GM12891 (cell line): ENCODE measurements around the gene MGME1.
A peak's percentile ranks its signal among the peaks of the same experiment; 100 is the strongest.

Experiments
- DNase-seq: peaks from one replicate; pipeline ENCODE4 v3.0.0; 2011; ENCODE audit warnings: low spot score; ENCODE audit not compliant: insufficient read length
- FAIRE-seq: peaks from 2 replicates; lab custom pipeline; 2011; peaks lifted over from hg19 to GRCh38; lab: Jason Lieb, UNC
- PAX5 ChIP-seq: IDR thresholded peaks from 2 replicates; pipeline ENCODE4 v1.6.1; 2011; ENCODE audit warnings: low read length, moderate library complexity, mild to moderate bottlenecking; ENCODE audit not compliant: insufficient read depth, severe bottlenecking
- POLR2A ChIP-seq: IDR thresholded peaks from 2 replicates; pipeline ENCODE4 v1.6.1; 2011; ENCODE audit warnings: low read depth, low read length, control low read depth
- POLR2AphosphoS5 ChIP-seq: IDR thresholded peaks from 2 replicates; pipeline ENCODE4 v1.6.1; 2011; ENCODE audit warnings: low read depth, low read length, control low read depth
- POU2F2 ChIP-seq: IDR thresholded peaks from 2 replicates; pipeline ENCODE4 v1.6.1; 2011; ENCODE audit warnings: low read depth, mild to moderate bottlenecking, control low read depth, low read length, moderate library complexity
- SPI1 ChIP-seq: IDR thresholded peaks from 2 replicates; pipeline ENCODE4 v1.6.1; 2011; ENCODE audit warnings: low read depth, low read length, control low read depth
- TAF1 ChIP-seq: IDR thresholded peaks from 2 replicates; pipeline ENCODE4 v1.6.1; 2011; ENCODE audit warnings: low read depth, low read length, control low read depth

The MGME1 gene

GRCh38 chr20:17941087-17941825, 27.6 kb upstream of the MGME1 start:
- peak; percentile 10; the same call in 1 of the 2 replicates for TF ChIP-seq POU2F2
- TF ChIP-seq SPI1, result no peak
- peak; percentile 79 for TF ChIP-seq POLR2A
- peak; percentile 47 for TF ChIP-seq POLR2AphosphoS5
- DNase-seq (no peak), FAIRE-seq (no peak)

- no peak for FAIRE-seq
- TF ChIP-seq PAX5, result no peak
- no peak for TF ChIP-seq TAF1
- TF ChIP-seq POLR2A, result no peak
- TF ChIP-seq POLR2AphosphoS5, result no peak; the same call in 1 of the 2 replicates
- TF ChIP-seq SPI1, result no peak
- TF ChIP-seq POU2F2, result no peak
These were observed 27.0 kb upstream of the MGME1 start for GRCh38 chr20:17941826-17942196.

GRCh38 chr20:17943343-17943742, 25.5 kb upstream of the MGME1 start:
- DNase-seq (no peak), FAIRE-seq (peak; percentile 84)
- TF ChIP-seq POU2F2, result peak; percentile 96
- TF ChIP-seq POLR2A, result peak; percentile 50; the same call in 1 of the 2 replicates
- no peak for TF ChIP-seq SPI1

More at GRCh38 chr20:17941826-17942196, 27.0 kb upstream of the MGME1 start:
- DNase-seq, result no peak

- DNase-seq (no peak), FAIRE-seq (no peak)
- TF ChIP-seq SPI1 (no peak), POLR2AphosphoS5 (no peak), TAF1 (no peak), PAX5 (no peak)
These were observed 23.9 kb upstream of the MGME1 start for GRCh38 chr20:17944854-17945474.

GRCh38 chr20:17946040-17946439, 22.8 kb upstream of the MGME1 start:
- no peak for DNase-seq
- no peak for FAIRE-seq
- no peak for TF ChIP-seq PAX5
- 0 out of 2 replicates have a peak, but pooled peaks have one; percentile 16 for TF ChIP-seq POLR2AphosphoS5
- TF ChIP-seq POU2F2, result no peak
- no peak for TF ChIP-seq TAF1
- TF ChIP-seq SPI1, result no peak

GRCh38 chr20:17946572-17947473, 22.0 kb upstream of the MGME1 start:
- peak; percentile 66 for FAIRE-seq
- no peak for TF ChIP-seq POLR2AphosphoS5
- TF ChIP-seq SPI1, result 0 out of 2 replicates have a peak, but pooled peaks have one; percentile 32
- TF ChIP-seq PAX5, result no peak
- no peak for TF ChIP-seq POU2F2
- DNase-seq, result no peak

- FAIRE-seq, result no peak
- no peak for DNase-seq
- TF ChIP-seq POLR2AphosphoS5 (no peak), POLR2A (no peak)
These were observed 21.4 kb upstream of the MGME1 start for GRCh38 chr20:17947474-17947815.

GRCh38 chr20:17948442-17948841, 20.4 kb upstream of the MGME1 start:
- FAIRE-seq (no peak), DNase-seq (no peak)
- TF ChIP-seq POLR2A (no peak), TAF1 (no peak), SPI1 (no peak), POU2F2 (no peak), PAX5 (no peak), POLR2AphosphoS5 (no peak)

- no peak for TF ChIP-seq PAX5
- TF ChIP-seq SPI1, result no peak
- TF ChIP-seq POLR2A, result no peak
- TF ChIP-seq POU2F2, result no peak
- no peak for TF ChIP-seq TAF1
- TF ChIP-seq POLR2AphosphoS5, result no peak
- FAIRE-seq, result no peak
These were observed 18.9 kb upstream of the MGME1 start for GRCh38 chr20:17949899-17950298.

GRCh38 chr20:17950670-17951069, 18.1 kb upstream of the MGME1 start:
- no peak for TF ChIP-seq POLR2AphosphoS5
- no peak for TF ChIP-seq SPI1
- FAIRE-seq (no peak), DNase-seq (no peak)

More at GRCh38 chr20:17949899-17950298, 18.9 kb upstream of the MGME1 start:
- DNase-seq, result no peak
